SK-N-SH (cell line): ENCODE measurements around the gene RAD51B. TPM values are rescaled to one million over a fixed set of nuclear protein-coding genes. Genes with fewer than 3 reads are reported as not detected.

ENCODE experiments used
- CTCF ChIA-PET: fragments of 300-600, 350-600 bp; formaldehyde crosslinking; extraction: SDS; loops from one replicate; lab custom pipeline; 2021; lab: Yijun Ruan, JAX
- POLR2A ChIA-PET: fragments of 350-600 bp; sonication (Branson Sonifier 250); formaldehyde crosslinking; extraction: SDS; loops from one replicate; lab custom pipeline; 2020; ENCODE audit warnings: antibody characterized with exemption, inconsistent platforms; lab: Yijun Ruan, JAX
- DNase-seq: peaks from one replicate; pipeline ENCODE4 v3.0.0; 2012
- H2AFZ ChIP-seq: fragments of 200-600 bp; sonication (generic); 2 replicates; pipeline ENCODE4 v1.8.1; 2016; ENCODE audit warnings: antibody characterized with exemption, mild to moderate bottlenecking, low read depth
- H3F3A ChIP-seq: fragments of 200-600 bp; sonication (generic); replicated peaks from 2 replicates; pipeline ENCODE3; 2016; ENCODE audit warnings: antibody characterized with exemption, mild to moderate bottlenecking; ENCODE audit not compliant: insufficient read depth
- H3K27ac ChIP-seq, 2 experiments: fragments of 200-500 bp in 1 of 2; fragments of 200-600 bp in 1 of 2; sonication (Bioruptor generic) in 1 of 2; sonication (generic), shearing (Covaris generic) in 1 of 2; 2 replicates each; pipeline versions ENCODE4 v1.5.1 to v1.6.1; 2014 to 2016; ENCODE audit warnings: low read depth in 2 of 2, inconsistent platforms in 1 of 2, low read length in 1 of 2, mild to moderate bottlenecking in 1 of 2, mixed read lengths in 1 of 2
- H3K27me3 ChIP-seq: fragments of 200-600 bp; sonication (generic), shearing (Covaris generic); 2 replicates; pipeline ENCODE4 v1.6.1; 2016; ENCODE audit warnings: mixed run types; ENCODE audit not compliant: insufficient read depth
- H3K36me3 ChIP-seq, 2 experiments: fragments of 200-500 bp in 1 of 2; fragments of 200-600 bp in 1 of 2; sonication (Bioruptor generic) in 1 of 2; sonication (generic) in 1 of 2; replicated peaks in 1 of 2; 2 replicates each; pipeline versions ENCODE3 to v1.5.1; 2014 to 2016; ENCODE audit warnings: low read length in 1 of 2, mild to moderate bottlenecking in 1 of 2; ENCODE audit not compliant: insufficient read depth in 2 of 2, control insufficient read depth in 1 of 2
- H3K4me1 ChIP-seq, 2 experiments: fragments of 200-500 bp in 1 of 2; fragments of 200-600 bp in 1 of 2; sonication (Bioruptor generic) in 1 of 2; sonication (generic), shearing (Covaris generic) in 1 of 2; 2 replicates each; pipeline versions ENCODE4 v1.5.1 to v1.6.1; 2014 to 2016; ENCODE audit warnings: low read depth in 1 of 2, low read length in 1 of 2, mixed run types in 1 of 2; ENCODE audit not compliant: insufficient read depth in 2 of 2, control insufficient read depth in 1 of 2
- H3K4me2 ChIP-seq: fragments of 200-600 bp; sonication (generic), shearing (Covaris generic); 2 replicates; pipeline ENCODE4 v1.6.1; 2017; ENCODE audit warnings: mixed run types
- H3K4me3 ChIP-seq, 2 experiments: fragments of 200-500 bp in 1 of 2; fragments of 200-600 bp in 1 of 2; sonication (Bioruptor generic) in 1 of 2; sonication (generic), shearing (Covaris generic) in 1 of 2; 2 replicates each; pipeline versions ENCODE4 v1.5.1 to v1.8.1; 2014 to 2016; ENCODE audit warnings: low read depth in 2 of 2, inconsistent platforms in 1 of 2, low read length in 1 of 2, mild to moderate bottlenecking in 1 of 2, mixed read lengths in 1 of 2, moderate library complexity in 1 of 2
- H3K79me2 ChIP-seq: fragments of 200-600 bp; sonication (generic); 2 replicates; pipeline ENCODE4 v1.8.1; 2017; ENCODE audit warnings: mild to moderate bottlenecking; ENCODE audit not compliant: insufficient read depth
- H3K9ac ChIP-seq: fragments of 200-600 bp; sonication (generic); 2 replicates; pipeline ENCODE4 v1.6.1; 2017; ENCODE audit warnings: mixed run types
- H3K9me2 ChIP-seq: fragments of 200-600 bp; sonication (generic); 2 replicates; pipeline ENCODE4 v1.6.1; 2017; ENCODE audit warnings: mixed run types
- H3K9me3 ChIP-seq: fragments of 200-600 bp; sonication (generic); 2 replicates; pipeline ENCODE4 v1.6.1; 2017; ENCODE audit warnings: mixed run types, mild to moderate bottlenecking, moderate library complexity
- H4K20me1 ChIP-seq: fragments of 200-600 bp; sonication (generic); 2 replicates; pipeline ENCODE4 v1.6.1; 2017; ENCODE audit warnings: mild to moderate bottlenecking, mixed run types; ENCODE audit not compliant: insufficient read depth
- ELF1 ChIP-seq: IDR thresholded peaks from 2 replicates; pipeline ENCODE4 v1.4.0; 2012
- EP300 ChIP-seq, 2 experiments: IDR thresholded peaks; 2 replicates each; pipeline versions ENCODE4 v1.4.0 to v1.6.1; 2012; ENCODE audit warnings: borderline replicate concordance in 1 of 2, low read depth in 1 of 2, low read length in 1 of 2
- FOXM1 ChIP-seq: IDR thresholded peaks from 2 replicates; pipeline ENCODE4 v1.4.0; 2012; ENCODE audit warnings: low read depth, mild to moderate bottlenecking
- GABPA ChIP-seq: IDR thresholded peaks from 2 replicates; pipeline ENCODE4 v1.4.0; 2012; ENCODE audit warnings: low read depth, mild to moderate bottlenecking
- GATA2 ChIP-seq: sonication (generic); formaldehyde crosslinking; IDR thresholded peaks from 2 replicates; pipeline ENCODE4 v1.5.0; 2020; ENCODE audit warnings: mild to moderate bottlenecking, missing genetic modification reagents
- MEF2A ChIP-seq: IDR thresholded peaks from 2 replicates; pipeline ENCODE4 v1.4.0; 2012; ENCODE audit warnings: low read depth, borderline replicate concordance
- NFIC ChIP-seq: IDR thresholded peaks from 2 replicates; pipeline ENCODE4 v1.4.0; 2012; ENCODE audit warnings: borderline replicate concordance
- NRF1 ChIP-seq: IDR thresholded peaks from 2 replicates; pipeline ENCODE4 v1.6.1; 2012; ENCODE audit warnings: low read depth, mild to moderate bottlenecking, low read length
- POLR2AphosphoS5 ChIP-seq: IDR thresholded peaks from 2 replicates; pipeline ENCODE4 v1.6.1; 2012; ENCODE audit warnings: low read depth, low read length
- RAD21 ChIP-seq: IDR thresholded peaks from 2 replicates; pipeline ENCODE4 v1.6.1; 2012; ENCODE audit warnings: mild to moderate bottlenecking, low read length
- SIN3A ChIP-seq: IDR thresholded peaks from 2 replicates; pipeline ENCODE4 v1.6.1; 2012; ENCODE audit warnings: low read depth, mild to moderate bottlenecking, low read length, moderate library complexity, borderline replicate concordance
- TCF12 ChIP-seq: IDR thresholded peaks from 2 replicates; pipeline ENCODE4 v1.4.0; 2012
- TEAD4 ChIP-seq: IDR thresholded peaks from 2 replicates; pipeline ENCODE4 v1.4.0; 2012; ENCODE audit warnings: mild to moderate bottlenecking, borderline replicate concordance; ENCODE audit not compliant: insufficient read depth
- YY1 ChIP-seq: IDR thresholded peaks from 2 replicates; pipeline ENCODE4 v1.4.0; 2012; ENCODE audit warnings: low read depth, mild to moderate bottlenecking
- WGBS: methylation state at CpG from one replicate; pipeline ENCODE4 v1.1.6; 2017; ENCODE audit warnings: low lambda C conversion rate; 5-methylcytosine and 5-hydroxymethylcytosine counted together
- polyA plus RNA-seq, 3 experiments: library from polyadenylated mRNA; depleted of rRNA; stranded (reverse); fragments of >200 nt; gene quantifications; 2 replicates each; pipeline ENCODE4 v1.2.3, GENCODE V29; 2012
- TF ChIP-seq, protein P1 (sequence below): IDR thresholded peaks from 2 replicates; pipeline ENCODE4 v1.4.0; 2012; ENCODE audit warnings: low read depth, borderline replicate concordance
- TF ChIP-seq, protein P2 (sequence below): fragments of 200-600 bp; sonication (generic); IDR thresholded peaks from 2 replicates; pipeline ENCODE4 v1.6.1; 2017; ENCODE audit warnings: antibody characterized with exemption, mild to moderate bottlenecking, moderate library complexity
- TF ChIP-seq, protein P3 (sequence below): IDR thresholded peaks from 2 replicates; pipeline ENCODE4; 2012
- TF ChIP-seq, protein P4 (sequence below): IDR thresholded peaks from 2 replicates; pipeline ENCODE4 v1.4.0; 2012; ENCODE audit warnings: low read depth

The RAD51B gene
- polyA plus RNA-seq, 1 of the 3 experiments (the other 2 are of a cell fraction): 6.0 TPM

DNA sequence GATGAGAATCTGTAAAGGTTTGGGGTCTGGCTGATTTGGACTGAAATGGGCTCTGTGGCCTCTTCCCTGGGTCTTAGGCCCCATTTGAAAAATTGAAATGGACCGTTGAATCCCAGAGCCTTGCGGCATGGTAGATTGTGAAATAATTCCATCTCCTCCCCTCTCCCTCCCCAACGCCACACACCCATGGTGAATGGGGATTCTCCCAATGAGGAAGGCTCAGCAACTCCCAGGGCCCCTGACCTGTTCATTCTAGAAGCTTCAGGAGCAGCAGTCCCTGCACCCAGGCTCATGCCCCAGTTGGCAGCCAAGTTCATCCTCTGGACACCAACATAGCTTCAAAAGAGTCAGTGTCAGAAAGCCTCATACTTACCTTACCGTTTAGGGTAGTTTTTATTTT, 755.8 kb downstream of the RAD51B start (continued):
- TF ChIP-seq, protein P1, sequence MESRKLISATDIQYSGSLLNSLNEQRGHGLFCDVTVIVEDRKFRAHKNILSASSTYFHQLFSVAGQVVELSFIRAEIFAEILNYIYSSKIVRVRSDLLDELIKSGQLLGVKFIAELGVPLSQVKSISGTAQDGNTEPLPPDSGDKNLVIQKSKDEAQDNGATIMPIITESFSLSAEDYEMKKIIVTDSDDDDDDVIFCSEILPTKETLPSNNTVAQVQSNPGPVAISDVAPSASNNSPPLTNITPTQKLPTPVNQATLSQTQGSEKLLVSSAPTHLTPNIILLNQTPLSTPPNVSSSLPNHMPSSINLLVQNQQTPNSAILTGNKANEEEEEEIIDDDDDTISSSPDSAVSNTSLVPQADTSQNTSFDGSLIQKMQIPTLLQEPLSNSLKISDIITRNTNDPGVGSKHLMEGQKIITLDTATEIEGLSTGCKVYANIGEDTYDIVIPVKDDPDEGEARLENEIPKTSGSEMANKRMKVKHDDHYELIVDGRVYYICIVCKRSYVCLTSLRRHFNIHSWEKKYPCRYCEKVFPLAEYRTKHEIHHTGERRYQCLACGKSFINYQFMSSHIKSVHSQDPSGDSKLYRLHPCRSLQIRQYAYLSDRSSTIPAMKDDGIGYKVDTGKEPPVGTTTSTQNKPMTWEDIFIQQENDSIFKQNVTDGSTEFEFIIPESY: no peak

DNA sequence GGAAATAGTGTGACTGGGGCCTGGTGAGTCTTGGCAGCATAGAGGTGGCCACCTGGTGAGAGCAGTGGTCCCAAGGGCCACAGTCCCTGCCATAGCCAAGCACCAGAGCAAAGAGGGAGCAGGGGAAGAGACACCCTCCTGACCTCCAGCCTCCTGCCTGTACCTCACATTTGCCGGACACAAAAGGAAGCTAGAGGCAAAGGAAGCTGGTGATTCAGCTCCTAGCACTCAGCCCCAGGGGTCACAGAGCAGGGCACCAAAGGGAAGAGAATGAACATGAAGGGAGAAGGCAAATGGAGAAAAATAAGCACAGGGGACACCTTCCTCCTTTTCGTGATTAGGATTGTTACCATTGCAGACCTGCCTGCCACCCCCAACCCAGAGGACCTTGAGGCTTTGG, 756.5 kb downstream of the RAD51B start:
- Histone ChIP-seq H3K9me3 (no peaks in the 10 kb centered on the region), H3K4me2 (peak overlapping the region; percentile 26), H3K79me2 (no peaks in the 10 kb centered on the region), H3K36me3 (no peaks in the 10 kb centered on the region), H3F3A (peaks cover 15% of the 10 kb centered on the region), H3K4me3 (no peak overlapping the region), H4K20me1 (no peaks in the 10 kb centered on the region), H3K9ac (no peak overlapping the region), H3K9me2 (no peaks in the 10 kb centered on the region), H3K27ac (peak overlapping the region in 1 of 2 experiments; percentile 73; a peak in 2 of 4 replicates), H3K4me1 (peaks cover 0 to 38% of the 10 kb centered on the region in 2 experiments; a peak in 3 of 4 replicates), H2AFZ (no peak overlapping the region), H3K27me3 (no peaks in the 10 kb centered on the region)
- CTCF ChIA-PET: no interaction called here
- DNase-seq: no peak
- POLR2A ChIA-PET: no interaction called here
- 63% methylated on average over 2 of the region's 2 CpGs for WGBS
- TF ChIP-seq, protein P2, sequence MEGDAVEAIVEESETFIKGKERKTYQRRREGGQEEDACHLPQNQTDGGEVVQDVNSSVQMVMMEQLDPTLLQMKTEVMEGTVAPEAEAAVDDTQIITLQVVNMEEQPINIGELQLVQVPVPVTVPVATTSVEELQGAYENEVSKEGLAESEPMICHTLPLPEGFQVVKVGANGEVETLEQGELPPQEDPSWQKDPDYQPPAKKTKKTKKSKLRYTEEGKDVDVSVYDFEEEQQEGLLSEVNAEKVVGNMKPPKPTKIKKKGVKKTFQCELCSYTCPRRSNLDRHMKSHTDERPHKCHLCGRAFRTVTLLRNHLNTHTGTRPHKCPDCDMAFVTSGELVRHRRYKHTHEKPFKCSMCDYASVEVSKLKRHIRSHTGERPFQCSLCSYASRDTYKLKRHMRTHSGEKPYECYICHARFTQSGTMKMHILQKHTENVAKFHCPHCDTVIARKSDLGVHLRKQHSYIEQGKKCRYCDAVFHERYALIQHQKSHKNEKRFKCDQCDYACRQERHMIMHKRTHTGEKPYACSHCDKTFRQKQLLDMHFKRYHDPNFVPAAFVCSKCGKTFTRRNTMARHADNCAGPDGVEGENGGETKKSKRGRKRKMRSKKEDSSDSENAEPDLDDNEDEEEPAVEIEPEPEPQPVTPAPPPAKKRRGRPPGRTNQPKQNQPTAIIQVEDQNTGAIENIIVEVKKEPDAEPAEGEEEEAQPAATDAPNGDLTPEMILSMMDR: no peak
- TF ChIP-seq GABPA (no peak), SIN3A (no peak), NFIC (no peak), GATA2 (CRISPR knock-in tag) (no peak), TEAD4 (no peak), ELF1 (no peak), FOXM1 (no peak), TCF12 (no peak), POLR2AphosphoS5 (no peak)

DNA sequence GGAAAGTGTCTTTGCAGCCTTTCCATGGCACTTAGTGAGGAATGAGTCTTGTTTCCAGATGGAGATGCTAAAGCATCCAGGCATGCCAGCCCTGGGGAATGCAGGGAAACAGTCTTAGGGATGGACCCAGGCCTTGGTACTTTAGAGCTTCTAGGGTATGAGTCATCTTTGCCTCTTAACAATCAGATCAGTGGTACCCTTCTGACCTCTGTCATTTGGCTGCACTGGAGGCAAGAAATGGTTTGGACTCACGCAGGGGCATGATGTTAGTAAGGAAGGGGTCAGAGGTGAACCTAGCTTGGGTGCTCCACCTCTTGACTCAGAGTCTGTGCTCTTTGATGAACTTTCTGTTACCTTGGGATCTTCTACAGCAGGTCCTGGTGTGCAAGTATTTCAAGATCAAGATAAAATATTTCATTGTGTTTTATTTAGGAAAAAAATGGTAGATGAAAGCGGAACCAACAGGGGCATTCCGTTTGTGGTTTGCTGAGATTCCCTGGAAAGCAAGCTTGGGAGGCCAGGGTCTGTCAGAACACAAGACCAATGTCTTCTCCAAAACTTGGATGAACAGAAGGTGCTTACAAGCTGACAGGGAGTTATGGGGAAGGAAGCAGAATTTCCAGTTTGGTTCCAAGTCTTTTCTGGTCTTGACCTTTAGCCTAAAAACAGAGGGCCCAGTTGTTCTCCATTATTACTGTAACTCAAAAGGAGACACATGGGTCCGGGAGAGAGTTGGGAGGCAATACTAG, 757.1 kb downstream of the RAD51B start:
- Histone ChIP-seq H3K4me3 (no peak overlapping the region), H2AFZ (no peak overlapping the region), H3K4me1 (peaks cover 0 to 38% of the 10 kb centered on the region in 2 experiments; a peak in 3 of 4 replicates), H3K9me3 (no peaks in the 10 kb centered on the region), H3K27me3 (no peaks in the 10 kb centered on the region), H4K20me1 (no peaks in the 10 kb centered on the region), H3K9me2 (no peaks in the 10 kb centered on the region), H3K36me3 (no peaks in the 10 kb centered on the region), H3K9ac (no peak overlapping the region), H3F3A (peaks cover 15% of the 10 kb centered on the region), H3K27ac (peak overlapping the region; percentile 11 to 73; a peak in 3 of 4 replicates), H3K4me2 (peak overlapping the region; percentile 26), H3K79me2 (no peaks in the 10 kb centered on the region)
- CTCF ChIA-PET: no interaction called here
- DNase-seq: no peak
- WGBS: 72% methylated on average over 4 of the region's 4 CpGs
- POLR2A ChIA-PET: no interaction called here
- no peak for TF ChIP-seq MEF2A
- TF ChIP-seq TEAD4: no peak
- no peak for TF ChIP-seq NRF1
- TF ChIP-seq YY1: no peak
- TF ChIP-seq RAD21: no peak
- no peak for TF ChIP-seq FOXM1
- no peak for TF ChIP-seq EP300 (IDR thresholded peaks at IDR 0.05; ENCODE audit: borderline replicate concordance in 1 of 2, low read depth in 1 of 2, low read length in 1 of 2)
- TF ChIP-seq, protein P3, sequence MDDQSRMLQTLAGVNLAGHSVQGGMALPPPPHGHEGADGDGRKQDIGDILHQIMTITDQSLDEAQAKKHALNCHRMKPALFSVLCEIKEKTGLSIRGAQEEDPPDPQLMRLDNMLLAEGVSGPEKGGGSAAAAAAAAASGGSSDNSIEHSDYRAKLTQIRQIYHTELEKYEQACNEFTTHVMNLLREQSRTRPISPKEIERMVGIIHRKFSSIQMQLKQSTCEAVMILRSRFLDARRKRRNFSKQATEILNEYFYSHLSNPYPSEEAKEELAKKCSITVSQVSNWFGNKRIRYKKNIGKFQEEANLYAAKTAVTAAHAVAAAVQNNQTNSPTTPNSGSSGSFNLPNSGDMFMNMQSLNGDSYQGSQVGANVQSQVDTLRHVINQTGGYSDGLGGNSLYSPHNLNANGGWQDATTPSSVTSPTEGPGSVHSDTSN: peak; percentile 50
- TF ChIP-seq, protein P1: no peak
- TF ChIP-seq, protein P4, sequence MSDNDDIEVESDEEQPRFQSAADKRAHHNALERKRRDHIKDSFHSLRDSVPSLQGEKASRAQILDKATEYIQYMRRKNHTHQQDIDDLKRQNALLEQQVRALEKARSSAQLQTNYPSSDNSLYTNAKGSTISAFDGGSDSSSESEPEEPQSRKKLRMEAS: 0 out of 2 replicates have a peak, but pooled peaks have one; percentile 42
- TF ChIP-seq SIN3A: no peak
